OCI-LY7 (cell line): ENCODE data around the gene GALNT6.

Source experiments
- EZH2phosphoT487 ChIP-seq: fragments of 200-600 bp; sonication (generic); IDR thresholded peaks from 2 replicates; pipeline ENCODE4 v1.6.1; 2018; ENCODE audit warnings: low read depth, borderline replicate concordance, mild to moderate bottlenecking, mixed run types, antibody characterized with exemption, low read length, moderate library complexity, mixed read lengths
- TF ChIP-seq, protein P1 (sequence below): fragments of 200-600 bp; sonication (generic); conservative IDR thresholded peaks from 2 replicates; pipeline ENCODE4 v1.5.1; 2014; ENCODE audit warnings: mild to moderate bottlenecking, antibody characterized with exemption, low read length, moderate library complexity, mixed read lengths

DNA sequence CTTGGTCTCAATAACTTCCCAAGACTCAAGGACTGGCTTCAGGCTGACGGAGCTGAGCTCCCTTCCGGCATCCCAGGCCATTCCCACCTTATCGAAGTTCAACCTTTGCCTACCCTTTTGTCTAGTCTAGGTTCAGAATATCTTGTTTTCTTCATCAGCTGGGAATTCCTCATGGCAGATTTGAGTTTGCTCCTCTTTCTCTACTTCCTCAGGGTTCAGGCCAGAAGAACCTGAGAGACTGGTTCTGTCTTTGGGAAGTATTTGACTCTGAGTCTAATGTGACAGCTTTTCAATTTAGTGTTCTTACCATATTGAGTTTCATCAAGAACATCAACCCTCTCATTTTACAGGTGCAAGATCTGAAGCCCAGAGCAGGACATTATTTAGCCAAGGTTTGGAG lies 69.3 kb downstream of the GALNT6 start:
- TF ChIP-seq, protein P1, sequence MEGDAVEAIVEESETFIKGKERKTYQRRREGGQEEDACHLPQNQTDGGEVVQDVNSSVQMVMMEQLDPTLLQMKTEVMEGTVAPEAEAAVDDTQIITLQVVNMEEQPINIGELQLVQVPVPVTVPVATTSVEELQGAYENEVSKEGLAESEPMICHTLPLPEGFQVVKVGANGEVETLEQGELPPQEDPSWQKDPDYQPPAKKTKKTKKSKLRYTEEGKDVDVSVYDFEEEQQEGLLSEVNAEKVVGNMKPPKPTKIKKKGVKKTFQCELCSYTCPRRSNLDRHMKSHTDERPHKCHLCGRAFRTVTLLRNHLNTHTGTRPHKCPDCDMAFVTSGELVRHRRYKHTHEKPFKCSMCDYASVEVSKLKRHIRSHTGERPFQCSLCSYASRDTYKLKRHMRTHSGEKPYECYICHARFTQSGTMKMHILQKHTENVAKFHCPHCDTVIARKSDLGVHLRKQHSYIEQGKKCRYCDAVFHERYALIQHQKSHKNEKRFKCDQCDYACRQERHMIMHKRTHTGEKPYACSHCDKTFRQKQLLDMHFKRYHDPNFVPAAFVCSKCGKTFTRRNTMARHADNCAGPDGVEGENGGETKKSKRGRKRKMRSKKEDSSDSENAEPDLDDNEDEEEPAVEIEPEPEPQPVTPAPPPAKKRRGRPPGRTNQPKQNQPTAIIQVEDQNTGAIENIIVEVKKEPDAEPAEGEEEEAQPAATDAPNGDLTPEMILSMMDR = no peak
- TF ChIP-seq EZH2phosphoT487 = no peak
